ENCODE measurements around the gene ATG9A. TPM values are rescaled to one million over a fixed set of nuclear protein-coding genes. Genes with fewer than 3 reads are reported as not detected.

Gene ATG9A
- polyA plus RNA-seq, 3 donors: 24.7 to 55.2 (median 26.3) TPM

- Histone ChIP-seq H3K9ac (ENCODE audit: insufficient read depth, low read length, poor library complexity, severe bottlenecking) (peak overlapping the region; percentile 84), H4K20me1 (ENCODE audit: insufficient read depth, low read length) (peaks cover 30% of the 10 kb centered on the region), H3K4me2 (replicated peaks; ENCODE audit: extremely low read depth, low read length, poor library complexity, severe bottlenecking) (peak overlapping the region; percentile 95), H3K4me1 (ENCODE audit: control insufficient read depth in 1 of 2, insufficient read depth in 2 of 2, low read length in 2 of 2) (peaks cover 40 to 51% of the 10 kb centered on the region in 2 donors), H3K4me3 (replicated peaks in 1 of 3; ENCODE audit: low read depth in 2 of 3, low read length in 3 of 3) (peak overlapping the region; percentile 88 to 96 (median 88)), H3K79me2 (ENCODE audit: insufficient read depth, low read length) (peaks cover 45% of the 10 kb centered on the region), H3K27ac (ENCODE audit: low read depth in 1 of 2, low read length in 2 of 2) (peak overlapping the region; percentile 80 to 90), H3K36me3 (replicated peaks in 1 of 2; ENCODE audit: control insufficient read depth in 1 of 2, insufficient read depth in 2 of 2, low read length in 2 of 2) (peaks cover 14% of the 10 kb centered on the region in 2 donors), H3K27me3 (ENCODE audit: control insufficient read depth in 2 of 2, insufficient read depth in 2 of 2, low read length in 2 of 2) (no peaks in the 10 kb centered on the region), H2AFZ (ENCODE audit: insufficient read depth, low read depth, low read length, poor library complexity, severe bottlenecking) (peak overlapping the region; percentile 89), H3K9me3 (replicated peaks in 1 of 2; ENCODE audit: control insufficient read depth in 1 of 2, insufficient read depth in 1 of 2, low read length in 2 of 2) (no peaks in the 10 kb centered on the region)
- 0% methylated on average over 9 of the region's 12 CpGs for WGBS (ENCODE audit: insufficient coverage)
- H3K4me1 Mint-ChIP-seq: peaks cover 39% of the 10 kb centered on the region
- intact Hi-C loops (cut with micrococcal nuclease): loop anchor here (1.0 to 5.0 kb wide), 4 partner anchors 24 to 77 kb away; partner anchors contain the start of genes ABCB6 (in 2 of the 2), DNAJB2 (in 2 of the 2), CNPPD1 (in 1 of the 2) and RETREG2 (in 1 of the 2)
- H3K4me3 Mint-ChIP-seq: peak overlapping the region; percentile 87 to 89
- no peak for TF ChIP-seq CTCF (IDR thresholded peaks at IDR 0.05)
- H3K27ac Mint-ChIP-seq: peak overlapping the region; percentile 92 to 98 (median 95)
- DNase-seq: peak; percentile 68 to 84 (median 77)
- H3K9me3 Mint-ChIP-seq: no peaks in the 10 kb centered on the region
- peaks cover 17 to 19% of the 10 kb centered on the region in 2 donors for H3K36me3 Mint-ChIP-seq
- H3K27me3 Mint-ChIP-seq (ENCODE audit: low read depth in 3 of 3): peaks cover 2 to 4% (median 4%) of the 10 kb centered on the region in 3 donors
Observed at GRCh38 chr2:219254590-219255201, 25.3 kb upstream of the ATG9A start.

- peak within 1 kb of the TSS; percentile 95 for H3K4me2 ChIP-seq (replicated peaks; ENCODE audit: extremely low read depth, low read length, poor library complexity, severe bottlenecking)
- peak within 1 kb of the TSS; percentile 84 for H3K9ac ChIP-seq (ENCODE audit: insufficient read depth, low read length, poor library complexity, severe bottlenecking)
- under 1% methylated on average over 69 of the region's 76 CpGs for WGBS (ENCODE audit: insufficient coverage)
- Mint-ChIP-seq H3K9me3 (no peaks in the 10 kb centered on the region), H3K4me3 (peak within 1 kb of the TSS; percentile 90 to 96), H3K36me3 (peaks cover 18 to 25% of the 10 kb centered on the region in 2 donors), H3K27ac (peak within 1 kb of the TSS; percentile 92 to 98 (median 95)), H3K27me3 (ENCODE audit: low read depth in 3 of 3) (peaks cover 0 to 3% (median 2%) of the 10 kb centered on the region in 3 donors), H3K4me1 (peaks cover 47% of the 10 kb centered on the region)
- peaks cover 52% of the 10 kb centered on the region for H3K79me2 ChIP-seq (ENCODE audit: insufficient read depth, low read length)
- H3K9me3 ChIP-seq (replicated peaks in 1 of 2; ENCODE audit: control insufficient read depth in 1 of 2, insufficient read depth in 1 of 2, low read length in 2 of 2): no peaks in the 10 kb centered on the region
- H3K27ac ChIP-seq (ENCODE audit: low read depth in 1 of 2, low read length in 2 of 2): peak within 1 kb of the TSS; percentile 80 to 90
- H3K4me1 ChIP-seq (ENCODE audit: control insufficient read depth in 1 of 2, insufficient read depth in 2 of 2, low read length in 2 of 2): peaks cover 47 to 59% of the 10 kb centered on the region in 2 donors
- H3K27me3 ChIP-seq (ENCODE audit: control insufficient read depth in 2 of 2, insufficient read depth in 2 of 2, low read length in 2 of 2): no peaks in the 10 kb centered on the region
- TF ChIP-seq CTCF (IDR thresholded peaks at IDR 0.05): no peak
- peaks cover 14 to 16% of the 10 kb centered on the region in 2 donors for H3K36me3 ChIP-seq (replicated peaks in 1 of 2; ENCODE audit: control insufficient read depth in 1 of 2, insufficient read depth in 2 of 2, low read length in 2 of 2)
- peaks cover 30% of the 10 kb centered on the region for H4K20me1 ChIP-seq (ENCODE audit: insufficient read depth, low read length)
- peak within 1 kb of the TSS; percentile 88 to 96 (median 88) for H3K4me3 ChIP-seq (replicated peaks in 1 of 3; ENCODE audit: low read depth in 2 of 3, low read length in 3 of 3)
- intact Hi-C loops (cut with micrococcal nuclease): loop anchor here (1.0 to 5.0 kb wide), 4 partner anchors 25 to 77 kb away; partner anchors contain the start of genes ABCB6 (in 2 of the 2), DNAJB2 (in 2 of the 2), CNPPD1 (in 1 of the 2) and RETREG2 (in 1 of the 2)
- peak; percentile 81 to 87 (median 83) for DNase-seq
- peak within 1 kb of the TSS; percentile 89 for H2AFZ ChIP-seq (ENCODE audit: insufficient read depth, low read depth, low read length, poor library complexity, severe bottlenecking)
Observed at GRCh38 chr2:219253753-219254589, 24.5 kb upstream of the ATG9A start, which contains the start of gene TUBA4A. Gene TUBA4A, minus strand, starts transcription at chr2:219253918. Its CDS starts 60 bp downstream, at chr2:219253858.
